ENCODE results near the gene ERMARD. TPM values are rescaled to one million over a fixed set of nuclear protein-coding genes. Genes with fewer than 3 reads are reported as not detected.

ERMARD gene
- total RNA-seq, 1 donor from 2014 or later, result 26.1 TPM

GRCh38 chr6:169778646-169779045 lies 27.2 kb downstream of the ERMARD start:
- Mint-ChIP-seq H3K27me3 (ENCODE audit: low read depth) (no peaks in the 10 kb centered on the region), H3K4me1 (ENCODE audit: low read depth) (peaks cover 36% of the 10 kb centered on the region), H3K9me3 (ENCODE audit: low read depth) (no peaks in the 10 kb centered on the region), H3K4me3 (ENCODE audit: unreplicated experiment) (no peak overlapping the region), H3K36me3 (ENCODE audit: low read depth) (peaks cover 25% of the 10 kb centered on the region), H3K27ac (ENCODE audit: unreplicated experiment) (no peak overlapping the region)
- TF ChIP-seq CTCF (IDR thresholded peaks at IDR 0.05), result no peak
- DNase-seq (ENCODE audit: low spot score), result no peak

- DNase-seq (ENCODE audit: low spot score), result no peak
- no peak for TF ChIP-seq CTCF (IDR thresholded peaks at IDR 0.05)
Observed at GRCh38 chr6:169779092-169779815, 27.8 kb downstream of the ERMARD start.

GRCh38 chr6:169779896-169780295 lies 28.5 kb downstream of the ERMARD start:
- DNase-seq (ENCODE audit: low spot score), result no peak
- Mint-ChIP-seq H3K4me3 (ENCODE audit: unreplicated experiment) (no peak overlapping the region), H3K4me1 (ENCODE audit: low read depth) (peaks cover 44% of the 10 kb centered on the region), H3K9me3 (ENCODE audit: low read depth) (no peaks in the 10 kb centered on the region), H3K27ac (ENCODE audit: unreplicated experiment) (no peak overlapping the region), H3K27me3 (ENCODE audit: low read depth) (no peaks in the 10 kb centered on the region), H3K36me3 (ENCODE audit: low read depth) (peaks cover 26% of the 10 kb centered on the region)
- TF ChIP-seq CTCF (IDR thresholded peaks at IDR 0.05), result no peak

More at GRCh38 chr6:169779092-169779815, 27.8 kb downstream of the ERMARD start:
- Mint-ChIP-seq H3K9me3 (ENCODE audit: low read depth) (no peaks in the 10 kb centered on the region), H3K27me3 (ENCODE audit: low read depth) (no peaks in the 10 kb centered on the region), H3K36me3 (ENCODE audit: low read depth) (peaks cover 26% of the 10 kb centered on the region), H3K4me3 (ENCODE audit: unreplicated experiment) (no peak overlapping the region), H3K27ac (ENCODE audit: unreplicated experiment) (no peak overlapping the region), H3K4me1 (ENCODE audit: low read depth) (peaks cover 42% of the 10 kb centered on the region)

- H3K27ac Mint-ChIP-seq (ENCODE audit: unreplicated experiment), result no peak overlapping the region
- no peaks in the 10 kb centered on the region for H3K27me3 Mint-ChIP-seq (ENCODE audit: low read depth)
- no peaks in the 10 kb centered on the region for H3K9me3 Mint-ChIP-seq (ENCODE audit: low read depth)
- TF ChIP-seq CTCF (IDR thresholded peaks at IDR 0.05), result no peak
- peaks cover 44% of the 10 kb centered on the region for H3K4me1 Mint-ChIP-seq (ENCODE audit: low read depth)
- H3K4me3 Mint-ChIP-seq (ENCODE audit: unreplicated experiment), result no peak overlapping the region
- H3K36me3 Mint-ChIP-seq (ENCODE audit: low read depth), result peaks cover 22% of the 10 kb centered on the region
- no peak for DNase-seq (ENCODE audit: low spot score)
Observed at GRCh38 chr6:169780571-169781091, 29.2 kb downstream of the ERMARD start.

GRCh38 chr6:169782966-169783365 lies 31.5 kb downstream of the ERMARD start:
- no peak for TF ChIP-seq CTCF (IDR thresholded peaks at IDR 0.05)
- no peak overlapping the region for H3K4me3 Mint-ChIP-seq (ENCODE audit: unreplicated experiment)
- H3K4me1 Mint-ChIP-seq (ENCODE audit: low read depth), result peaks cover 44% of the 10 kb centered on the region
- H3K27ac Mint-ChIP-seq (ENCODE audit: unreplicated experiment), result no peak overlapping the region
- DNase-seq (ENCODE audit: low spot score), result no peak
- no peaks in the 10 kb centered on the region for H3K27me3 Mint-ChIP-seq (ENCODE audit: low read depth)
- H3K36me3 Mint-ChIP-seq (ENCODE audit: low read depth), result peaks cover 11% of the 10 kb centered on the region
- H3K9me3 Mint-ChIP-seq (ENCODE audit: low read depth), result no peaks in the 10 kb centered on the region

Measured in chondrocyte (in vitro differentiated cells).